Fibroblast of pulmonary artery (primary cell): Measurements from ENCODE around the gene CEACAM21.
A peak's percentile ranks its signal among the peaks of the same experiment; 100 is the strongest.

ENCODE experiments used
- DNase-seq: peaks from one replicate; pipeline ENCODE4 v3.0.0-alpha.2; 2010; ENCODE audit warnings: low read depth
- H3K4me3 ChIP-seq: replicated peaks from 2 replicates; pipeline ENCODE4 v1.5.1; 2011; ENCODE audit warnings: low read depth, mild to moderate bottlenecking, control low read depth, low read length, moderate library complexity
- TF ChIP-seq, protein P1 (sequence below): IDR thresholded peaks from 2 replicates; pipeline ENCODE4 v1.5.1; 2011; ENCODE audit warnings: mild to moderate bottlenecking, control low read depth, low read length, inconsistent platforms; ENCODE audit errors: missing control alignments

Gene CEACAM21

DNA sequence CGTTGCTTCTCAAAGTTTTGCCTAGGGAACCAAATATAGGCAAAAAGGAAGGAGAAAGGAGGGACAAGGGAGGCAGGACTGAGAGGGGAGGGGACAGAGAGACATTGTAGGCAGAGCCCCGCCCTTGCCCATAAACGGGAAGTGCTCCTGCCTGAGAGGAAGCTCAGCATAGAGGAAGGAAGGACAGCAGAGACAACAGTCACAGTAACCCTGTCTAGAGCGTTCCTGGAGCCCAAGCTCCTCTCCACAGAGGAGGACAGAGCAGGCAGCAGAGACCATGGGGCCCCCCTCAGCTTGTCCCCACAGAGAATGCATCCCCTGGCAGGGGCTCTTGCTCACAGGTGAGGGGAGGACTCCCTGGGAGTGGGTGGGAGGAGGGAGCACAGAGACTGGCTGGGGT, at the start of gene CEACAM21:
CEACAM21 (plus strand) TSS at position 169 of the 400 bp plus-strand sequence; CDS start at position 278, 109 bp downstream.
- no peak for DNase-seq
- no peak within 1 kb of the TSS for H3K4me3 ChIP-seq
- TF ChIP-seq, protein P1, sequence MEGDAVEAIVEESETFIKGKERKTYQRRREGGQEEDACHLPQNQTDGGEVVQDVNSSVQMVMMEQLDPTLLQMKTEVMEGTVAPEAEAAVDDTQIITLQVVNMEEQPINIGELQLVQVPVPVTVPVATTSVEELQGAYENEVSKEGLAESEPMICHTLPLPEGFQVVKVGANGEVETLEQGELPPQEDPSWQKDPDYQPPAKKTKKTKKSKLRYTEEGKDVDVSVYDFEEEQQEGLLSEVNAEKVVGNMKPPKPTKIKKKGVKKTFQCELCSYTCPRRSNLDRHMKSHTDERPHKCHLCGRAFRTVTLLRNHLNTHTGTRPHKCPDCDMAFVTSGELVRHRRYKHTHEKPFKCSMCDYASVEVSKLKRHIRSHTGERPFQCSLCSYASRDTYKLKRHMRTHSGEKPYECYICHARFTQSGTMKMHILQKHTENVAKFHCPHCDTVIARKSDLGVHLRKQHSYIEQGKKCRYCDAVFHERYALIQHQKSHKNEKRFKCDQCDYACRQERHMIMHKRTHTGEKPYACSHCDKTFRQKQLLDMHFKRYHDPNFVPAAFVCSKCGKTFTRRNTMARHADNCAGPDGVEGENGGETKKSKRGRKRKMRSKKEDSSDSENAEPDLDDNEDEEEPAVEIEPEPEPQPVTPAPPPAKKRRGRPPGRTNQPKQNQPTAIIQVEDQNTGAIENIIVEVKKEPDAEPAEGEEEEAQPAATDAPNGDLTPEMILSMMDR, result no peak

DNA sequence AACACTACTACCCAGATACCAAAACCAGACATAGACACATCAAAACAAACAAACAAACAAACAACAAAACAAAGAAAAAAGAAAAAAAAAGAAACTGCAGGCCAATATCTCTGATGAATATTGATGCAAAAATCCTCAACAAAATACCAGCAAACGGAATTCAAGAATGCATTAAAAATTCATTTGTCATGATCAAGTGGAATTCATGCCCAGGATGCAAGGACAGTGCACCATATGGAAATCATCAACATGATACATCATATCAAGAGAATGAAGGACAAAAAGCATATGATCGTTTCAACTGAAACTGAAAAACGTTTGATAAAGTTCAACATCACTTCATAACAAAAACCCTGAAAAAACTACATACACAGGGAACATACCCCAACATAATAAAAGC, 48.9 kb upstream of the CEACAM21 start:
- TF ChIP-seq, protein P1, result no peak
- H3K4me3 ChIP-seq, result no peak overlapping the region
- no peak for DNase-seq

DNA sequence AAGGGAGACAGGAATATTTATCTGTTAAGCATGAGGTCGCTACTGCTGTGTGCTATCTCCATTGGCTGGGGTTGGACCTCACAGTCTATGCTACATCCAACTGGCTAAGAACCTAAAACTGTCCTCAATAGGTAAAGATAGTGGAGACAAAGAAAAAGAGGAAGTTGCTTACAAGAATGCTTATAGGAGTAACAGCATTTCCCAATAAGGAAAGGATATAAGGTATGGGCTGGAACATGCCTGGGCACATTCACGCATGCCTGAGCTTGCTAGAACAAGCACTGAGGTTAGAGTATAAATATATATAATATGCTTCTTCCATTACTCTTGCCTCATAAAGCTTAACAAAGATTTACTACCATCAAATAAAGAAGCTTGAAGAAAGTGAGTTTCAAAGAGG, 47.9 kb upstream of the CEACAM21 start:
- DNase-seq, result no peak
- no peak overlapping the region for H3K4me3 ChIP-seq
- TF ChIP-seq, protein P1, result no peak

DNA sequence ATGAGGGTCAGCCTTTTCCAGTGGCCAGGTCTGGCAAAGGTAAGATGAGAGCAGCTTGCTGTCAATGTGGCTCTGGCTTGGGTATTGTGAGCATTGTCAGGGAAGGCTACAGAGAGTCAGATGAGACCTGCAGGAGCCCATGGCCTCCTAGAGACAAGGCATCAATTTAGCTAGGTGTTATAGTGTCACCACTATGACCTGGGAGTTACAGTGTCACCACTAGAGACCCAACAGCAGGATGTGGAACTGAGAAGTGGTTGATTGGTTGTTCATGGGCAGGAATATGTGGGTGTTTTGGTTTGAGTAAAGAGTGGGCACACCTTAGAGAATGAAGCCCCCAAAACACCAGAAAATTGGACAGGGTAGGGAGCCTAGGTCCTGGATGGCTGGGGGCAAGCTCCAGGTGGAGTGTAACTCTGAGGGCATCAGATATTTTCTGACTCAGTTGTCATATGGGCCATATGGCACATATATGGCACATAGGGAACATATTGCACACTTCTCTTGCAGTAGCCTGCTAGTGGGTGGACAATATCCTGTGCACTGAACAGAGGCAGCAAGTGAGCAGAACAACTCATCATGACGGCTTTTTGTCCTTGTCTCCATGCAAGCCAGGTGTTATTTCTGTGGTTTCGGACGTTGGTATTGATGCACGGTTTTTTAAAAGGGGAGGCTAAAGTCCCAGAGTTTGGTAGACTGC, 46.3 kb upstream of the CEACAM21 start:
- TF ChIP-seq, protein P1, result no peak
- no peak for DNase-seq
- no peak overlapping the region for H3K4me3 ChIP-seq

DNA sequence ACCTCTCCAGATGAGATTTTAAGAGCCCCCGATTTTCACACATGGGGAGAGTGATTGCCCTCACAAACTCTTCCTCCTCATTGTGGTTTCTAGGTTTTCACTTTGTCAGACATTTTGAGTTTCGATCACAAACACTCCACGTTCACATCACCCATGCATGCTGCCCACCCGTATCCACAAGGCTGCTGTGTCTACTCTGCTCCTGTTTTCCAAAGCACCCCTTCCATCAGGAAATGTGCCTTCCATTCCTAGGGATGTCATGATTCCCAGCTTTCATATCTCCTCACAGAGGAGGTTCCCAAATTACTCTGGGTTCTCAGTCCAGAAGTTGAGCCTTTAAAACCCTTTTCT, 45.8 kb upstream of the CEACAM21 start:
- TF ChIP-seq, protein P1, result no peak
- no peak for DNase-seq
- H3K4me3 ChIP-seq, result no peak overlapping the region

DNA sequence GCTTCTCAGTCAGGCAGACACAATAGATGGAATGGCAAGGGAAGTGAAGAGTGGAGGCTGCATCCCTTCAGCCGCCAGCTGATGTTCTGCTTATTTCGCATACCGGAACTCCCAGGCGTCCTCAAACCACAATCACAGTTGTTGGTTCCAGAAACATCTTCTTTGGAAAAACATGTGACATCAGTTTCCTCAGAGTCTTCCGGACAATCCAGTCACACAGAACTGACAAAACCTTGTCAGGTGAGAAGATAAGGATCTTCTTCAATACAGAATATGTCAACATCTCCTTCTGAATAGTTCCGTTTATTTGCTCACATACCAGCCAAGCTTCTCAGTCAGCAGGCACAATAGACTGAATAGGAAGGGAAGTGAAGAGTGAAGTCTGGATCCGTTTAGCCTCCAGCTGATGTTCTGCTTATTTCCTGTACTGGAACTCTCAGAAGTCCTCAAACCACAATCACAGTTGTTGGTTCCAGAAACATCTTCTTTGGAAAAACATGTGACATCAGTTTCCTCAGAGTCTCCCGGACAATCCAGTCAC, 45.1 kb upstream of the CEACAM21 start:
- no peak overlapping the region for H3K4me3 ChIP-seq
- DNase-seq, result peak; percentile 31
- TF ChIP-seq, protein P1, result no peak
